CMK (cell line): ENCODE measurements around the gene PLPPR2.
"Not testable (repeated sequence)": the region's sequence is repeated elsewhere in the genome, so short reads cannot be mapped to it uniquely, and the experiment has no call there.

Experiments used
- DNase-seq: peaks from one replicate; pipeline ENCODE4 v3.0.0-alpha.2; 2010; ENCODE audit warnings: low read depth

Gene PLPPR2

GRCh38 chr19:11397089-11397610 lies 41.9 kb downstream of the PLPPR2 start:
- no peak for DNase-seq

GRCh38 chr19:11399667-11400066 lies 44.4 kb downstream of the PLPPR2 start:
- DNase-seq, result no peak

- no peak for DNase-seq
These were observed 45.6 kb downstream of the PLPPR2 start for GRCh38 chr19:11400798-11401197.

GRCh38 chr19:11401808-11402543 lies 46.7 kb downstream of the PLPPR2 start:
- DNase-seq, result no peak

- no peak for DNase-seq
These were observed 49.5 kb downstream of the PLPPR2 start for GRCh38 chr19:11404588-11405222.

GRCh38 chr19:11405846-11406643 lies 50.8 kb downstream of the PLPPR2 start:
- DNase-seq, result no peak

GRCh38 chr19:11406703-11407236 lies 51.5 kb downstream of the PLPPR2 start:
- not testable (repeated sequence) for DNase-seq

GRCh38 chr19:11408591-11408990 lies 53.4 kb downstream of the PLPPR2 start:
- DNase-seq, result no peak

- no peak for DNase-seq
These were observed 55.5 kb downstream of the PLPPR2 start for GRCh38 chr19:11410682-11411081.

- DNase-seq, result no peak
These were observed 59.3 kb downstream of the PLPPR2 start for GRCh38 chr19:11414544-11414943.
